Pulmonary artery endothelial cell (primary cell): Measurements from ENCODE around the gene CCDC146. TPM values are rescaled to one million over a fixed set of nuclear protein-coding genes. Genes with fewer than 3 reads are reported as not detected.
"Not testable (repeated sequence)": the region's sequence is repeated elsewhere in the genome, so short reads cannot be mapped to it uniquely, and the experiment has no call there.

Experiments used
- DNase-seq: peaks from one replicate; pipeline ENCODE4 v3.0.0-alpha.2; 2011; ENCODE audit warnings: low read depth, low spot score
- total RNA-seq: library from RNA; depleted of rRNA; stranded (reverse); fragments of >200 nt; gene quantifications from 2 replicates; pipeline ENCODE4 v1.2.3, GENCODE V29; 2014

Gene CCDC146
- total RNA-seq, 1 donor from 2014 or later, result 0.86 TPM

DNA sequence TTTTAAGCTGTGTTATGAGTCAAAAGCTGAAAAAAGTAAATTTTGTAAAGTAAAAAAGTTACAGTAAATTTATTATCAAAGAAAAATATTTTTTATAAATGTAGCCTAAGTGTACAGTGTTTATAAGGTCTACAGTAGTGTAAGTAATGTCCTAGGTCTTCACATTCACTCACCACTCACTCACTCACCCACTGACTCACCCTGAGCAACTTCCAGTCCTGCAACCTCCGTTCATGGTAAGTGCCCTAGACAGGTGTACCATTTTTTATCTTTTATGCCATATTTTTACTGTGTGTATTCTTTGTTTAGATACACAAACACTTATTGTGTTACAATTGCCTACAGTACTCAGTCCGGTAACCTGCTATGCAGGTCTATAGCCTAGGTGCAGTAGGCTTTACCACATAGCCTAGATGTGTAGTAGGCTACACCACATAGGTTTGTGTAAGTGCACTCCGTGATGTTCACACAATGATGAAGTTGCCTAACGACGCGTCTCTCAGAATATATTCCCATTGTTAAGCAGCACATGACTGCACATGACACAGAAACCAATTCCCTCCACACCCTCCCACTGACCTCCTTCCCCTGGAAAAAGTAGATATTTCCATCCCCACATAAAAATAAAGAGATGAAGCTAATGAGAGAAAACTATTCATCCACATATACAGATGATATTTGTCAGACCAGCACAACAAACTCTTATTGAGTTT is 122.0 kb downstream of the CCDC146 start:
- DNase-seq, result no peak

DNA sequence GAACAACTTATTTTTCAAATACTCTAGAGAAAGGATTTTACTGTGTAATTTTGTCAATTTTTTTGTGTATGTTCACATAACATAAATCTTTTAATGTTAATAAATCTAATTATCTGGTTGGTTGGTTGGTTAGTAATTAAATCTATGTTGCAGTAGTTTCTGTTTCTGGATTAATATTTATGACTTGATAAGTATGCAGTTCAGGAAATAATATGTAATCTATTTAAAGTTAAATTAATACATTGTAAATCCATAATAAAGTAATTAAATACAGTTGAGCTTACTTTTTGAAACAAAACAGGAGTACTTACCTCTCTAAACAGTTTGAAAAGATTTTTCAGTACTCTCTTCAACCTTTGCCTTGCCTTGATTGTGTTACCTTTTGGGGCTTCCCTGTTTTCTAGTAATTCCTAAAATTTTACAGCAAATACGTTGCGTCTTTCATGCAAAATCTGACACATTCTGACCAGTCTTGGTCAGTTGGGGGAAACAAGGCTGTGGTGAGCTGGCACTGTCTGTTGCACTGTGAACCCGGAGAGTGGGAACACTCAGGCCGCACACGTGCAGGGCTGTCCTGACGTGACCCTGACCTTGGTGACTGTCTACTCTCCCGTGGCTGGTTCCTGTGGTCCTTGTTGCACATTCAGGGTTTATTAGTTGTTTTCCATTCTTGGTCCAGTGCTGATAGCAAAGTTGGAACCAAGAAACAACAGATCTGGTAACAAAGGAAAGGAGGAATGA is 122.8 kb downstream of the CCDC146 start:
- DNase-seq, result no peak

GRCh38 chr7:77246026-77246640 is 123.7 kb downstream of the CCDC146 start:
- no peak for DNase-seq

GRCh38 chr7:77247206-77247850 is 124.9 kb downstream of the CCDC146 start:
- DNase-seq, result peak; percentile 32

DNA sequence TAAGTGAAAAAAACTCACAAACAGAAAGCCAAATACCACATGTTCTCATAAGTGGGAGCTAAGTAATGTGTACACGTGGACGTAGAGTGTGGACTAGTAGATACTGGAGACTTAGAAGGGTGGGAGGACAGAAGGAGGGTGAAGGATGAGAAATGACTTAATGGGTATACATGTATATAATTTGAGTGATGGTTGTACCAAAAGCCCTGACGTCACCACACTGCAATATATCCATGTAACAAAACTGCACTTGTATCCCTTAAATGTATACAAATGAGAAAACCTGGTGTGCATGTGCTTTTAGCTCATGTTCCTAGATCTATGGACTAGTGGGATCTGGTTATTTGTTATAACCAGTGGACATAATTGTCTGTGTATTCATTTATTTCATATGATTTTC is 125.7 kb downstream of the CCDC146 start:
- DNase-seq, result no peak

- no peak for DNase-seq
These were observed 130.1 kb downstream of the CCDC146 start for GRCh38 chr7:77252506-77252905.

- no peak for DNase-seq
These were observed 130.7 kb downstream of the CCDC146 start for GRCh38 chr7:77253151-77253550.

DNA sequence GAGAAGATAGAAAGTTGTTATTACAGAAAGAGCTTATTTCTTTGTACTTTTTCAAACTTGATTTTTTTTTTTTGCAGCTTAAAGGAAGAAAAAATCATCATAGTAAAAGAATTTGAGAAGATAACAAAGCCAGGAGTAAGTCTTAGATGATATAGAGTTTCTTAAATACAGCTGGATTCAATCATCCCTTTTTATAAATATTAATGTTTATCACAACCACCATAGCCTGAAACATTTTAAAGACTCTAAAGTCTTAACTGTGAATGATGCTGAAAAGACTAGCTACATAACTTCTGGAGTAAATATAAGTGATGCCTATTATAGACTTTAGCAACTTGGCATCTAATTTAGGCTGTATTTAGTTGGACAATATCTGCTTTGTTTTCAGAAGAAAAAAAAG is 132.0 kb downstream of the CCDC146 start:
- DNase-seq, result no peak

DNA sequence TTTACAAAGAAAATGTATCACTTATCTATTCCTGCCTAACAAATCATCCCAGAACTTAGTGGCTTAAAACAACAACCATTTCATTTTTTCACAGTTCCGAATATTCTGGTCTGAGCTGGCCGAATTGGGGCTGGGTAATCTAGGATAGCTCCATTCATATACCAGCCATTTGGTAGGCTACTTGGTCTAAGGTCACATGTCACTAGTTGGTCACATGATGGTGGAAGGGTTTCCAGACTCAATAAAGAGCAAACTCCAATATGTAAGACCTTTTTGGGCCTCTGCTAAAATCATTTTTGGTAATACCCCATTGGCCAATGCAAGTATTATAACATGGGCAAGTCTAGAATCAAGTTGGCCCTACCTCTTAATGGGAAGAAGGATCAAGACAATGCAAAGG is 132.5 kb downstream of the CCDC146 start:
- no peak for DNase-seq

DNA sequence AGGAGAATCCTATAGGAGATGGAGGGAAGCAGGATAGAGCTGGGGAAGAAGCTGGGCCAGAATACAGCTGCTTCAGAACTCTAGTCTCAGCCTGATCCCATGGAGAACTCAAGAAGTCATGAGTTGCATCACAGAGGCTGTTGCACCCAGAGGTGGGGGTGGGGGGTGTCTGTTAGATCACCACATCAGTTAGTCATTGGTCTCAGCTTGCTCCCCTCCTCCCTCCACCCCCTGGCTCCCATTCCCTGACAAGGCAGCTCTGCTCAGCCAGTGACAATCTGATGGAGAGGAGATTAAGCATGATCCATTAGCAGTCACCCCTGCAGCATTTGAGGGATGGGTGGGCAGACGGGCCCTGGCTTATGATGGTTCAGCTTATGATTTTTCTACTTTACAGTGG is 135.6 kb downstream of the CCDC146 start:
- DNase-seq, result no peak

GRCh38 chr7:77258593-77258992 is 136.2 kb downstream of the CCDC146 start:
- DNase-seq, result no peak

GRCh38 chr7:77262316-77262715 is 139.9 kb downstream of the CCDC146 start:
- no peak for DNase-seq

DNA sequence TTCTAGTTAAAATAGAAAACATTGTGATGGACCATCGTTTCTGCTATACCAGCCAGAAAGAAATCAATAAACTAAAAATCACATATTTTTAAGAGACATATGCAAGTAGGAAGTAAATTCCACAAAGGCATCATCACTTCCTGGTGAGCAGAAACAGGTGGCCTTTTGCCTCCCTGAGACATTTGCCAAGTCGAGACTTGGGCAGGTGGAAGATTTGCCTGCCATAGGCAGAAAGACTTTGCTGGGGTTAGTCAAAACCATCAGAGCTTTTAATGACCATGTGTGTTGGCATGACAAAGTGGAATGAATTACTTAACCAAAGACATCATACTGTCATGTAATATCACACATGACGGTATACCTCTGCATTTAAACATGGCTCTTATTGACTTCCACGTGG is 143.3 kb downstream of the CCDC146 start:
- no peak for DNase-seq

DNA sequence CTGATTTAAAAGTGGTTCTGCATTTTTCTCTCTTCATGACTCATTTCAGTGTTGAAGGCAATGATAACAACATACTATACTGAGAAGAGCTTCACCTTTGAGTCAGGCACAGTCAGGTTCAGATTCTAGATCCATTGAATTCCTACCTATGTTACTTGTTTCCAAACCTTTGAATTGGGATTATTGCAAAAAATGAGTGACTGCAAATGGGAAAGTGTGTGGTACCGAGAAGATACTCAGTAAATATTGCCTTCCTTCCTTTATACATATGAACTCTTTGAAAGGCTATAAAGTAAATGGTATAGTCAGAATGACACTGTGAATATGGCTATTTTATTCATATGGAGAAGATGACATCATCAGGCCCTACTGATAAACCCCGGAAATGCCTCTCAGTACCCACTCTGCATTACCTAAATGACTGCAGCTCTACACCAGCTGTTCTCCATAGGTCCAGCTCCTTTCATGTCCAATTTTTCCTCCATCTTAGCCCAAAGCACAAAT is 143.9 kb downstream of the CCDC146 start:
- DNase-seq, result no peak

DNA sequence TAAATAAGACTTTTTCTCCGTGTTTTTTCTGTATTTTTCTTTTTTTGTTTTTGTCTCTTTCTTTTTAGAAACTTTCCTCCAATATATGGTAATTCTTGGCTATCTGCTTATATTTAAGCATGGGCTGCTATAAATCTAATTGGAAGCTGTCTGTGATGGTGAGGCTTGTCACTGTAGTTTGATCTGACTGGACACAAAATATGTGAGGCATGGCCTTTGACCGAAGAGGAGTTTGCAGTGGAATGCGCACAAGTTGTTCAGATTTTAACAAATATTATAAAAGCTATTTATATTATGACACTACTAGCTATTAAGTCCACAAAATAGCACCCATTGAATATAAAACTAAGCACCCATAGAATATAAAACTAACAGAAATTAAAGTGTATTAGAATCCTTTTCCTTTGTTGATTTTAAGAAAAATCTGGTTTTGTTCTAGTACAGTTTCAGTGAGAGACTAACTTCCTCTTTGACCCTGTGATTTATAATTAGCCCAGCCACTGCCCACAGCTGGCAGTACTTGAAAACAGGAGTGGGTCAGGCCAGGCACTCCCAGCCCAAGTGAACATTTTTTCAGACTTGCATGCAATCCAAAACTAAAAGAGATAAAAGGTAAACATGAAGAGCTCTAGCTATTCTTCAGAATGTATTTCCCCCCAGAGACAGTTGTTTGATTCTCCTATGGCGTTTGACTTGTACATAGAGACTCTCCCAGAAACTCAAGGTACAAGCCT is 147.1 kb downstream of the CCDC146 start:
- no peak for DNase-seq

GRCh38 chr7:77270094-77270480 is 147.7 kb downstream of the CCDC146 start:
- no peak for DNase-seq

- no peak for DNase-seq
These were observed 149.4 kb downstream of the CCDC146 start for GRCh38 chr7:77271766-77272165.

GRCh38 chr7:77275663-77276062 is 153.2 kb downstream of the CCDC146 start:
- not testable (repeated sequence) for DNase-seq

GRCh38 chr7:77276120-77276519 is 153.7 kb downstream of the CCDC146 start:
- no peak for DNase-seq

GRCh38 chr7:77281780-77282478 is 159.5 kb downstream of the CCDC146 start:
- no peak for DNase-seq

- no peak for DNase-seq
These were observed 160.5 kb downstream of the CCDC146 start for GRCh38 chr7:77282897-77283296.
